ENCODE data around the gene SYT5. TPM values are rescaled to one million over a fixed set of nuclear protein-coding genes. Genes with fewer than 3 reads are reported as not detected.

Gene SYT5
- total and polyA plus RNA-seq, 9 of the 15 experiments (the other 6 are each of a cell fraction or from before 2014, with no cell fraction given), result 1.3 to 20.9 (median 8.8) TPM

- TF ChIP-seq ZNF592 (IDR thresholded peaks at IDR 0.05) (no peak; the same call in 1 of the 2 replicates), E2F1 (CRISPR knock-in tag; IDR thresholded peaks at IDR 0.05) (peak; percentile 42; the same call in 1 of the 2 replicates), GABPB1 (CRISPR knock-in tag; IDR thresholded peaks at IDR 0.05) (peak; percentile 61)
Measured at GRCh38 chr19:55165952-55166529, 14.0 kb downstream of the SYT5 start (continued).
